Left cardiac atrium (tissue), 2 donors: Measurements from ENCODE around the gene APOF. TPM values are rescaled to one million over a fixed set of nuclear protein-coding genes. Genes with fewer than 3 reads are reported as not detected.

Experiments used
- total RNA-seq, 2 donors: library from RNA; stranded (reverse); fragmentation: NEBNext Ultra II Directional; extraction: Animal tissue kit (Norgen Biotek cat#: 25700); gene quantifications; one replicate each; pipeline ENCODE4 v1.2.1, GENCODE V29; 2021
- donor health status: DM: no; HTN: yes; CAD: no; lungs with severe emphysema.
- donor health status: DM: yes; HTN: yes; CAD: no.

The APOF gene
- total RNA-seq, 2 donors from 2014 or later: not detected

Other genes starting within 250 kb of the APOF start
- 1,000 to 10,000 TPM; 2,192 to 2,337 TPM for gene RPL41, start 246.2 kb downstream of the APOF start, total RNA-seq
- 1 to 10 TPM; 6.6 to 7.6 TPM for gene ZC3H10, start 244.6 kb downstream of the APOF start, total RNA-seq
- gene ESYT1, start 234.6 kb downstream of the APOF start, total RNA-seq: 10 to 100 TPM; 54.1 to 63.9 TPM
- gene MYL6B, start 210.3 kb downstream of the APOF start, total RNA-seq: 10 to 100 TPM; 40.5 to 42.5 TPM
- gene MYL6, start 204.5 kb downstream of the APOF start, total RNA-seq: 1,000 to 10,000 TPM; 1,071 to 1,319 TPM
- 10 to 100 TPM; 65.2 to 68.5 TPM for gene SMARCC2, start 173.4 kb downstream of the APOF start, total RNA-seq
- gene RNF41, start 140.9 kb downstream of the APOF start, total RNA-seq: 10 to 100 TPM; 42.8 to 49.4 TPM
- 10 to 100 TPM; 19.4 to 21.7 TPM for gene NABP2, start 138.5 kb downstream of the APOF start, total RNA-seq
- gene SLC39A5, start 132.8 kb downstream of the APOF start, total RNA-seq: not detected
- gene ANKRD52, start 104.5 kb downstream of the APOF start, total RNA-seq: 10 to 100 TPM; 20.3 to 24.1 TPM
- 10 to 100 TPM; 76.2 to 98.3 TPM for gene COQ10A, start 95.9 kb downstream of the APOF start, total RNA-seq
- gene CS, start 62.5 kb downstream of the APOF start, total RNA-seq: 100 to 1,000 TPM; 526 to 581 TPM
- gene CNPY2, start 46.9 kb downstream of the APOF start, total RNA-seq: 10 to 100 TPM; 54.1 to 60.7 TPM
- gene PAN2, start 28.9 kb downstream of the APOF start, total RNA-seq: 10 to 100 TPM; 38.5 to 39.4 TPM
- not detected for gene IL23A, start 24.0 kb downstream of the APOF start, total RNA-seq
- gene STAT2, start 2.8 kb downstream of the APOF start, total RNA-seq: 10 to 100 TPM; 52.2 to 68.1 TPM
- gene TIMELESS, start 86.6 kb upstream of the APOF start, total RNA-seq: 1 to 10 TPM; 3.3 to 4.0 TPM
- gene MIP, start 91.8 kb upstream of the APOF start, total RNA-seq: under 1 TPM in 1 of 2 donors, not detected in 1; 0.50 TPM
- 1 to 10 TPM; 2.3 to 3.2 TPM for gene SPRYD4, start 105.7 kb upstream of the APOF start, total RNA-seq
- under 1 TPM; 0.35 to 0.42 TPM for gene GLS2, start 125.3 kb upstream of the APOF start, total RNA-seq
- 10 to 100 TPM; 32.6 to 40.7 TPM for gene RBMS2, start 159.0 kb upstream of the APOF start, total RNA-seq